Measurements from ENCODE around the gene ALDH4A1.

Gene ALDH4A1

DNA sequence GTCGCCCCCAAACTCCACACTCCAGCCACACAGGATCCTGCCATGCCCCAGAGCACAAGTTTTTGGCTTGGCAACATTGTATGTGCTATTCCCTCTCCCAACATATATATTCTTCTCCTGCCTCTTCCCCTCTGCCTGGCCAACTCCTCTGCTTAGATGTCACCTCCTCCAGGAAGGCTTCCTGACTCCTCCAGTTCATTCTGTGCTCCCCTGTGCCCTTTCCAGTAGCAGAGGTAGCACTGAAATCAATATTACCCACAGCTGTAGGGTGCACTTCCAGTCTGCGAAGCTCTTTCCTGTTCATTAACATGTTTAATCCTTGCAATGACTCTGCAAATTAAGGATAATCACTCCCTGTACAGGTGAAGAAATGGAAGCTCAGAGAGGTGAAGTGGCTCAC lies 21.2 kb downstream of the ALDH4A1 start:
- TF ChIP-seq, protein P1, sequence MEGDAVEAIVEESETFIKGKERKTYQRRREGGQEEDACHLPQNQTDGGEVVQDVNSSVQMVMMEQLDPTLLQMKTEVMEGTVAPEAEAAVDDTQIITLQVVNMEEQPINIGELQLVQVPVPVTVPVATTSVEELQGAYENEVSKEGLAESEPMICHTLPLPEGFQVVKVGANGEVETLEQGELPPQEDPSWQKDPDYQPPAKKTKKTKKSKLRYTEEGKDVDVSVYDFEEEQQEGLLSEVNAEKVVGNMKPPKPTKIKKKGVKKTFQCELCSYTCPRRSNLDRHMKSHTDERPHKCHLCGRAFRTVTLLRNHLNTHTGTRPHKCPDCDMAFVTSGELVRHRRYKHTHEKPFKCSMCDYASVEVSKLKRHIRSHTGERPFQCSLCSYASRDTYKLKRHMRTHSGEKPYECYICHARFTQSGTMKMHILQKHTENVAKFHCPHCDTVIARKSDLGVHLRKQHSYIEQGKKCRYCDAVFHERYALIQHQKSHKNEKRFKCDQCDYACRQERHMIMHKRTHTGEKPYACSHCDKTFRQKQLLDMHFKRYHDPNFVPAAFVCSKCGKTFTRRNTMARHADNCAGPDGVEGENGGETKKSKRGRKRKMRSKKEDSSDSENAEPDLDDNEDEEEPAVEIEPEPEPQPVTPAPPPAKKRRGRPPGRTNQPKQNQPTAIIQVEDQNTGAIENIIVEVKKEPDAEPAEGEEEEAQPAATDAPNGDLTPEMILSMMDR (IDR thresholded peaks at IDR 0.05) = no peak

DNA sequence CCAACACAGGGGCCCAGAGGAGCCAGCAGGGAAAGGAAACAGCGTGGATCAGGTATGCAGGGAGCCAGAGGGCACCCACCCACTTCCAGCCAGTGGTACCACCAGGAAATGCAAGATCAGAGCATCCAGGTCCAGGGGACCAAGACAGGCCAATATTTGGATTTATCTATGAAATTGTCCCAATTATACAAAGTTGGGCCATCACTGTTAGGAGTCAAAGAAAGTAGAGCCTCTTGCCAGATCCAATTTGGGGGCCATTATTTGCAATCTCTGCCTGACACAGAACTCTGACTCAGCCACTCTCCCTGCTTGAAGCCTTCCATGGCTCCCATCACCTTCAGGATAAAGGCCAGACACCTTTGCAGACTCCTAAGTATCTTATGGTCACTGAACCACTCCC lies 21.8 kb downstream of the ALDH4A1 start:
- TF ChIP-seq, protein P1 (IDR thresholded peaks at IDR 0.05) = no peak

DNA sequence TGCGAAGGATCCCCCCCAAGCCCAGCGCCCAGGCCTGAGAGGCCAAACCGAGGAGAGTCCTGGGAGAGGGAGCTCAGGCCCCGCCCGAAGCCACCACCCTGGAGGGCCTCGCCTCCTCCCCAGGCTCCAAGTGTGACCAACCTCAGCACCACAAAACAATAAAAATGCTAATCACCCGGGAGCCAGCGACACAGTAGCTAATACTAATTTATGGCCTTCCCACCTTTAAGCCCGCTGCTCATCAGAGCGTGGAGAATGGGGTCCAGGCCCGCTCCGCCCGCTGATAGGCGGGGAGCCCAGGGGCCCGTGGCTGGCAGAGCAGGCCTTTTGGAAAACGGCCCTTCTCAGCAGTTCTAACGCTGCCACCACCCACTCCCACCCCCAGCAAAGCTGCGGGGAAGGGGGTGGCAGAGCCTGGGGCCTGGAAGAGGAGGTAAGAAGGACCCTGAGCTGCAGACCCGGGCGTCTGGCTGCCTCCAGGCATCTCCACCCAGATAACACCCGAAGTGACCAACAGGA lies 22.5 kb downstream of the ALDH4A1 start:
- TF ChIP-seq, protein P1 (IDR thresholded peaks at IDR 0.05) = no peak

DNA sequence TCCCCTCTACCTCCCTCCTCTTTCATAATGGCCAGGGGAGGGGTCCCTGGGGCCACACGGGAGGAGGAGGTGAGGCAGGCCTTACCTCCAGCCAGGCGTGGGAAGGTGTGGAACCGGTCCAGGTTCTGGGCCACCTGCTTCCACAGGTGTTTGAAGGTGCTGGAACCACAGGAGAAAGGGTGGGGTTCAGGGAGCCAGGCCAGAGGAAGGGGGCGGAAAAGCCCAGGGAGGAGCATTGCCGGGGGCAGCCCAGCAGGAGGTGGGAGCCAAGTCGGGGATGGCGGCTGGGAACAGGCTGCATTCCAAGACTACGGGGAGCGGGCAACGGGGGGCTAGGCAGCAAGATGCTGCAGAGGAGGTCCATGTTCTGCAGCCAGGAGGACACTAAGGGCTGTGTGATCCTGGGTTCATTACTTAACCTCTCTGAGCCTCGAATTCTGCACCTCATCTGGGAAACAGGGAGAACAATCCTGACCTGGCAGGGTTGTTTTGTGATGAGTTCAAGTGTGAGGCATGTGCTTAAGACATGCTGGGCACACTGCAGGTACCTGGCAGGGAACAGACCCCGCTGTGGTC lies 23.1 kb downstream of the ALDH4A1 start:
- TF ChIP-seq, protein P1 (IDR thresholded peaks at IDR 0.05) = no peak

DNA sequence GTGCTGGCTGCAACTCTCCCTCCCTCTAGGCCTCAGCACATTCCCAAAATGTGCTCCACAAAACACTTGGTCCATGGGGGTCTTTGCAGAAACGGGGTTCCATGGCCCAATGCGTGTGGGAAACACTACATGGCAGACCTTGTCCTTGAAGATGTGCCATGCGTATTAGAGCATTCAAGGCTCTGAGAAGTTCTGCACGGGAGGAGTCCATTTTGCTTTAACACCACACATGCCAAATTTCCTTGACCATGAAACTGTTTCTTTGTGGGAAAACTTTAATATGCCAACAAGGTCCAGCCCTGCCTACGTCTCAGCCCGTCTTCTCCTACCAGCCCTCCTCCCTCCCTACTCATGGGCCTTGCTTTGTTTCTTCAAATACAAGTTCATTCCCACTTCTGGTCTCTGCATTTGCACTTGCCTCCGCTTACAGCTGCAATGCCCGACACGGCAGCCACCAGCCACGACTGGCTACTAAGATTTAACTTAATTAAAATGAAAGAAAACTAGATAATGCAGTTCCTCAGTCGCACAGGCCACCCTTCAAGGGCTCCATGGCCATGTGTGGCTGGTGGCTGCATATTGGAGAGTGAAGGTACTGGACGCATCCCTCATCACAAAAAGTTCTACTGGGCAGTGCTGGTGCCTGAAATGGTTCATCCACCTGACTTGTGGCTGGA lies 23.7 kb downstream of the ALDH4A1 start:
- TF ChIP-seq, protein P1 (IDR thresholded peaks at IDR 0.05) = no peak

DNA sequence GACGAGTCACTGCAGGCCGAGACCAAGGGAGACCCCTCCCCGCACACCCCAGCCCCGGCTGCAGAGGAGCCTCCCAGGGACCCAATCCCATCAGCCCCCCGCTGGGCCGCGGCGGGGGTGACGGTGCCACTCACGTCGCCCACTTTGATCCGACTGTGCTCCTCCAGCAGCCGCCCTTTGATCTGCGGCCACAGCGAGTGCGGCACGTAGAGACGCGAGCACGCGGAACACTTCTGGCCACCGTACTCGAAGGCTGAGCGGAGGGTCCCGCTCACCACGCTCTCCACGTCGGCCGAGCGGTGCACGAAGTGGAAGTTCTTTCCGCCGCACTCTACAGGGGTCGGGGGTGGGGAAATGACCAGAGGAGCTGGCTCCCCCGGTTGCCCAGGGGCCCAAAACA lies 25.1 kb downstream of the ALDH4A1 start:
- TF ChIP-seq, protein P1 (IDR thresholded peaks at IDR 0.05) = no peak

DNA sequence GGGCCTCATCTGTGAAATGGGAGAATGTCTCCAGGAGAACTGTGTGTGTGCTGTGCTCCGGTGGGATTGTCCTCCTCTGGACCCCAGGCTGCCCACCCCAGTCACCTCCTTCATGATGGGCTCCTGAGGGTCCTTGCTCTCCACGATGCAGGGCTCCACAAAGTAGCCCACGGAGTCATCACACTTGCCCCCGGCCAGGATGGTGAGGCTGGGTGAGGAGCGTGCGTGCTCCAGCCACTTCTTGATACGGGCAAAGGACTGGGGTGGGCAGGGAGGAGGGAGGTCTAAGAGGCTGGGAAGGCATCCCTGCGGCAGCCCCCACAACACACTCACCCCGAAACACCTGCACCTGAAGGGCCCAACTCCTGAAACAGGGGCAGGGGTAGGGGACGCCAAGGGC lies 26.1 kb downstream of the ALDH4A1 start:
- TF ChIP-seq, protein P1 (IDR thresholded peaks at IDR 0.05) = no peak

All from LNCAP (cell line).